Left colon (tissue), 2 donors: Measurements from ENCODE around the gene TLCD3B. TPM values are rescaled to one million over a fixed set of nuclear protein-coding genes. Genes with fewer than 3 reads are reported as not detected.

Source experiments
- ATAC-seq: fragments of 200-7000 bp; cut with Tn5 transposase; one replicate; pipeline ENCODE4 v1.9.1; 2020; ENCODE audit warnings: mild to moderate bottlenecking, moderate library complexity
- DNase-seq, 2 donors: peaks; one replicate each; pipeline ENCODE4 v3.0.0-alpha.2; 2020
- intact Hi-C, 2 donors: fragments of 100-400 bp; cut with DNase I in 1 of 2; cut with micrococcal nuclease in 1 of 2; formaldehyde crosslinking; loops; one replicate each; pipeline versions ENCODE4 v1.11.2 to v1.14.0; 2022; cut with DNase I, micrococcal nuclease
- total RNA-seq, 2 donors: library from RNA; stranded (reverse); fragmentation: NEBNext Ultra II Directional; extraction: Animal tissue kit (Norgen Biotek cat#: 25700); gene quantifications; one replicate each; pipeline ENCODE4 v1.2.1, GENCODE V29; 2021
- donor health status: DM: no; HTN: no; CAD: no.
- donor health status: DM: yes; HTN: yes; CAD: no.

The TLCD3B gene
- total RNA-seq, 2 donors from 2014 or later: 0.31 TPM; not detected in 1

DNA sequence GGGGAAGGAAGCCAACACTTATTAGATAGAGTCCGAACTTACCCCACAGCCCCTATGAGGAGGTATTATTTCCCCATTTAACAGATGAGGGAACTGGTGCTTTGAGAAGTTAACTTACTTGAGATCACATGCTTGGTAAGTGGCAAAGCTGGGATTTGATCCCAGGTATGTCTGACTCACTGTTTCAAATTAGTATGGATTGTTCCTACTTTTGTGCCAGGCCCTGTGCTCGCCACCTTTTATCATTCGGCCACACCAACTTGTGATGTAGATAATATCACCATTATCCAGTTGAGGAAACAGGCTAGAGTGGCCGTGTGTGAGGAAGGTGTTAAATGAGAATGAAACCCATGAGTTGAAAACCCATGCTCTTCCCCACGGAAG is 46.3 kb downstream of the TLCD3B start:
- no peak for DNase-seq
- intact Hi-C loops: no loop called here
- no peak for ATAC-seq

DNA sequence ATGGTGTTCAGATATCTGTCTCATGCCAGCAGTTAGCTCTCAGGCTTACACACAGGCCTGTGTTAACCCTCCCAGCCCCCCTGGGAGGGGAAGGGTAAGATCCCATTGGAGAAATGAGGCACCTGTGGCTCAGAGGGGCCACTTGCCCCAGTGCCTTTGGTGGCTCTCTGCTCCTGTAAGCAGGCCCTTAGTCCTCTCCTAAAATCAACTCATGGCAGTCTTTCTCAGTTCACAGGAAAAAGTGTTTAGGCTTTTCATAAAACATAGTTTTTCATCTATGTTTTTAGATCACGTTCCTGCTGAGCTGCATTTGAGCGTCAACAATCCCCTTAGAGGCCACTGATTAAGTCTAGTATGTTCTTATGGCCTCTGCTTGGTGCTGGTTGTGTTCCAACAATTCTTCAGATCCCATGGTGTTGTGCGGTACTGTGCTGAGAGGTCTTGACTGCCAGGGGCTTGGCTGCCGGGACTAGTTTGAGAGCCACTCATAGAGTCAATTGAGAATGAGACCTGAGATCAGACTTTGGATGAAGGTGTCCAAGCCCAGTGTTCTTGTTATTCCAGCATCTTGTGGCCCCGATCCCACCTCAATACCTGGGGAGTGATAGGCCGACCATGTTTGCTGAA is 46.8 kb downstream of the TLCD3B start:
- ATAC-seq (no peak), DNase-seq (no peak)
- intact Hi-C loops: no loop called here

DNA sequence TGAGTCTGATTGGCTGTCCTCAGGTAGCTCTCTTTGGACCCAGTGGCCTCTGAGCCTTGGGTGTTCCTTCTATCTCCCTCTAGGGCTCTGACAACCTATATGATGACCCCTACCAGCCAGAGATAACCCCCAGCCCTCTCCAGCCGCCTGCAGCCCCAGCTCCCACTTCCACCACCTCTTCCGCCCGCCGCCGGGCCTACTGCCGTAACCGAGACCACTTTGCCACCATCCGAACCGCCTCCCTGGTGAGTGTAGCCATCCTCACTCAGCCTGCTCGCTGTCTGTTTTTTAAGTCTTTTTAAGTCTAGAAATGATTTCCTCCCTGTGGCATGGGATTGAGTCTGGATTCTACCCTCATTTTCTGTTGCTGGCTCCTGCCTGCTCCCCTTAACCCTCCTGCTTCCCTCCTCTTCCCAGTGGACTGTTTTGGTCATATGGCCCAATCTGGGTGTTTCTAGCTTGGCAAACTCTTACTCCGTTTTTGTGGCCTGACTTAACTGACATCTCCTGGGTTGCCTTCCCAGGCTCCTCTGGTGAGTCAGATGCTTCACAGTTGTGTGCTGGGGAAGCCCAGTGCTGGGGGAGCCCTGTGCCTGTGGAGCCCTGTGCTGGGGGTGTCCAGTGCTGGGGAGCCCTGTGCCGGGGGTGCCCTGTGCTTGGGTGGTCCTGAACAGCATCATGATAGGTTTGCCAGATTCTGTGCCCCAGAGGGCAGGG is 47.5 kb downstream of the TLCD3B start:
- no peak for ATAC-seq
- intact Hi-C loops: no loop called here
- no peak for DNase-seq

DNA sequence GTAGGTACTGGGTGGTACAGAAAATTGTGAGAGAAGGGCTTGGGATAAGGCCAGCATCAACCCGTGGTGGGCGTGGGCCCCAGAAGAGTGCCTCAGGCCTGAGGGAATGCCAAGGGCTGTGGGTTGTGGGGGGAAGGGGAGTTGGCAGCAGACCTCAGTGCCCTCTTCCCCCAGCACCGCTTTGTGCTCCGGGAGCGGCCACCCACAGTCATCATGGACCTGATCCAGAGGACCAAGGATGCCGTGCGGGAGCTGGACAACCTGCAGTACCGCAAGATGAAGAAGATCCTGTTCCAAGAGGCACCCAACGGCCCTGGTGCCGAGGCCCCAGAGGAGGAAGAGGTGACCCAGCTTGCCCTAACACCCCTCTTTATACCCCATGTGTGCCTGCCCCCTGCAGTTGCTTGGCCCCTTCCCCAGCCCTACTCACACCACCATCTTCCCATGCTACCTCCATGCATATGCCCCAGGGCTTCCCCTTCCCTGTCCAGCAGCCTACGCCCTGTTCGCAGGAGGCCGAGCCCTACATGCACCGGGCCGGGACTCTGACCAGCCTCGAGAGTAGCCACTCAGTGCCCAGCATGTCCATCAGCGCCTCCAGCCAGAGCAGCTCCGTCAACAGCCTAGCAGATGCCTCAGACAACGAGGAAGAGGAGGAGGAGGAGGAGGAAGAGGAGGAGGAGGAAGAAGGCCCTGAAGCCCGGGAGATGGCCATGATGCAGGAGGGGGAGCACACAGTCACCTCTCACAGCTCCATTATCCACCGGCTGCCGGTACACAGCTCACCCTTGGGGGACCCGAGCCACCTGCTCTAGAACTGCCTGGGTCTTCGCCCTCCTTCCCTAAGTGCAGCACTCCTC is 48.3 kb downstream of the TLCD3B start:
- intact Hi-C loops: no loop called here
- ATAC-seq: no peak
- DNase-seq: no peak

DNA sequence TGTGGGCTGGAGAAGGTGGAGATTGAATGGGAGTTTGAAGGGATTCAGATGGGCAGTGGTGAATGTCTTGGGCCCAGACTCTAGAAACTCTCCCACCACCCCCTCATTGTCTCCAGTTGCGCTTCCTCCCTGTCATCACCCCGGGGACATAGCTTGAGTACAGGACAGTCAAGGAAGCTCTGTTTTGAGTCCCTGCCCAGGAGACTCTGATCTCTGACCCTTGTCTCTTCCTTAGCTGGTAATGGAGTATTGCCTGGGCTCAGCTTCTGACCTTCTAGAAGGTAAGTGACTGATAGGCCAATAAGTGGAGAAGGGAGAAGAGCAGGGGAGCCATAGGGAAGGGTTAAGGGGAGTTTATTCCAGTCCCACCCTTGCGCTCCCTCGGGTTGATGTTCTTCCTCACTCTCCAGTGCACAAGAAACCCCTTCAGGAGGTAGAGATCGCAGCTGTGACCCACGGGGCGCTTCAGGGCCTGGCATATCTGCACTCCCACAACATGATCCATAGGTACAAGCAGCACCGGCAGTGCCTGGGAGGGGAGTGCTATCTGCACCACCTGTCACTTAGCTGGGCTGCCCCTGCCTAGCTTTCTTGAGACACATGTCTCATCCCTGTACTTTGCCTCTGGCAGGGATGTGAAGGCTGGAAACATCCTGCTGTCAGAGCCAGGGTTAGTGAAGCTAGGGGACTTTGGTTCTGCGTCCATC is 52.4 kb downstream of the TLCD3B start:
- DNase-seq (no peak), ATAC-seq (no peak)
- intact Hi-C loops: loop anchor here in 1 of 2 donors (10.0 kb wide), 1 partner anchor 54 kb away; the partner anchor contains the start of gene KCTD13

DNA sequence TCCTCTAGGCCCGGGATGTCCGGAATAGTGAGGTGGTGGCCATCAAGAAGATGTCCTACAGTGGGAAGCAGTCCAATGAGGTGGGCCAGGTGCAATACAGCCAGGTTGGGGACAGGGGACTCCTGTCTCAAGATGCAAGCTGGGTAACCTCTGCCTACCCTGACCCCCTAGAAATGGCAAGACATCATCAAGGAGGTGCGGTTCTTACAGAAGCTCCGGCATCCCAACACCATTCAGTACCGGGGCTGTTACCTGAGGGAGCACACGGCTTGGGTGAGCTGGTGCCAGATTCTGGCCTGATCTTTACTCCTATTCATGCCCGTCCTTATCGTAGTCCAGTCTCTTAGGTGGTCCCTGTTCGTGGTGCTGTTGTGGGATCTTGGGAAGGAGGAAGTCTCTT is 53.0 kb downstream of the TLCD3B start:
- intact Hi-C loops: loop anchor here in 1 of 2 donors (10.0 kb wide), 1 partner anchor 53 kb away; the partner anchor contains the start of gene KCTD13
- ATAC-seq (no peak), DNase-seq (no peak)

DNA sequence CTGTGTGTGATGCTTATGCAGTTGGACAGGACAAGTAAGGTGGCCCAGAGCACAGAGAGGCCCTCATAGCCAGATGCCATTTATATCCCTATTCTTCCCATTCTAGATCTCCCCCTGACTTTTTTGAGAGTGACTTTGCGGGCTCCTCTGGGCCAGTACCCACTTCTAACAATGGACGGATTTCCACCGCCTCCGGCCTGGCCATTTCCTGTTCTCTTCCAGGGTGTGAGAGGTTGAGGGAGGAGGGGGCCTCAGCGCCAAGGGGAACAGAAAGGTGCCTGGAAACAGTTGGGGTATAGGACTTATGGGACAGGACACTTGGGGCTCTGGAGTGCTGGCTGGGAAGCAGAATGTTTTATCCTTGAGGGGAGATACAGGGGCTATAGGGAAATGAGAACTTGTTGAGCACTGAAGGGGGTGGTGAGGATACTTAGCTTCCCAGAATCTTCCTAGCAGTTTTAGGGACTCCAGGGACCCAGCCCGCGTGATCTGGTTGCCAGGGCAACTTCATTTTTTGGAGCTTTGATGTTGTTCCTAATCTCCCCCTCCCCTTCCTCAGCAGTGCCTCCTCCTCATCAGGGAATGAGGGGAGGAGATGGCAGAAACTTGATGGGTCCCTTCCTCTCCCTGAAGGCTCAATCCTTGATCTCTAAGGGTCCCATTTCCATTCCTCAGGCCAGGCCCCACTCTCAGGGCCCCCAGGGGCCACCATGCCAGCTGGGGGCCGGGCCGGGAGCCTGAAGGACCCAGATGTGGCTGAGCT is 53.8 kb downstream of the TLCD3B start:
- no peak for DNase-seq
- intact Hi-C loops: loop anchor here in 1 of 2 donors (10.0 kb wide), 1 partner anchor 52 kb away; the partner anchor contains the start of gene KCTD13
- ATAC-seq: no peak

DNA sequence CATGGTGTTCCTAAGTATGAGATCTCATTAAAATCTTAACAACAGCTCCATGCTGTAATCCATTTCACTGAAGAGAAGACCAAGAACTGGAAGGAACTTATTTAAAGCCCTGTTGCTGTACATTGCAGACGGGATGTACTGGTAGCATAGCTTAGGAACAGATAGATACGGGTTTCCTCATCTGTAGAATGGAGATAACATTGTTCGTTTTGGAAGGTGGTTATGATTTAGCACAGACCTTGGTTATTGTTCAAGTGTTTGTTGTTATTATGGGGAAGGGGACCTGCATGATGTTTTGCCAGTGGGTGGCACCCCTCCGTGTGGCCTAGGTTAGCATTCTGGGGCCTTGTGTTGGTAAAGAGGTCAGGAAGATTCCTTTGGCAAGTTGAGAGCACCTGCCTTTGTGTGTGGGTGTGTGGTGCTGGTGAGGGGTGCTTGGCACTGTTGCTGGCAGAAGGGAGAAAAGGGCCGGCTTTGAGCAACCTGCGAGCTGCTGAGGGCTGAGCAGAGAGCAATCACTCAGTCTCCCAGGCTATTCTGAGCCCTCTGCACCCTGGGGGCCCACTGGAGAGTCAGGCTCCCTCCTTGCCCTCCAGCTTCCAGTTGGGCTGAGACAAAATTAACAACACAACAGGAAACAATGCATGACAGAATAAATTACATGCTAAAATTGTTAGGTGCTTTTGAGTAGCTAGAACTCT is 55.1 kb downstream of the TLCD3B start:
- intact Hi-C loops: loop anchor here in 1 of 2 donors (10.0 kb wide), 1 partner anchor 51 kb away; the partner anchor contains the start of gene KCTD13

DNA sequence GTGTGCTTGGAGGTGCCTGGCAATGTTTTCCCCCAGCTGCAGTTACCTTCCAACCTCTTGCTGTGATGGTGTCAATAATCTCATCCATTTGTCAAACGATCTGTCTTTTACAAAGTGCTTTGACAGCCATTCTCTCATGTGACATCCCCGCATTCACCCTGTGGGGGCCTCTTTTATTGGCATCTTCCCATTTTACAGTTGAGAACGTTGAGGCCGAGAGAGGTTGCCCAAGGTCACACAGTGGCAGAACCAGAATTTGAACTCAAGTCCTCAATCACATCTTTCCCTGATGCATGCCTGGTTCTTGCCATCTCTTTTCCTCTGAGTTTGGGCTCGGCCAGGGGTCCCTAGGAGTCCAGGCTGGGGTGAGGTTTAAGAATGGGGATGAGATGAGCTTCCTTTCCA is 55.9 kb downstream of the TLCD3B start:
- intact Hi-C loops: loop anchor here in 1 of 2 donors (10.0 kb wide), 1 partner anchor 50 kb away; the partner anchor contains the start of gene KCTD13
- ATAC-seq: no peak

More for the DNA sequence above, 55.1 kb downstream of the TLCD3B start:
- ATAC-seq (no peak), DNase-seq (no peak)

More for the DNA sequence above, 55.9 kb downstream of the TLCD3B start:
- DNase-seq: no peak

Other genes with a start within 250 kb of the TLCD3B start
- 10 to 100 TPM; 53.0 to 55.2 TPM for gene KIF22, start 240.5 kb downstream of the TLCD3B start, total RNA-seq
- 100 to 1,000 TPM; 252 to 365 TPM for gene MAZ, start 224.7 kb downstream of the TLCD3B start, total RNA-seq
- 1 to 10 TPM; 1.3 to 2.0 TPM for gene PRRT2, start 219.1 kb downstream of the TLCD3B start, total RNA-seq
- gene PAGR1, start 215.1 kb downstream of the TLCD3B start, total RNA-seq: 10 to 100 TPM; 16.8 to 17.4 TPM
- 100 to 1,000 TPM; 467 to 578 TPM for gene MVP, start 210.8 kb downstream of the TLCD3B start, total RNA-seq
- gene CDIPT, start 168.0 kb downstream of the TLCD3B start, total RNA-seq: 10 to 100 TPM; 62.9 to 85.3 TPM
- gene SEZ6L2, start 131.7 kb downstream of the TLCD3B start, total RNA-seq: 10 to 100 TPM; 11.1 to 13.0 TPM
- gene ASPHD1, start 130.8 kb downstream of the TLCD3B start, total RNA-seq: 1 to 10 TPM; 1.7 to 2.0 TPM
- gene KCTD13, start 105.0 kb downstream of the TLCD3B start, total RNA-seq: 10 to 100 TPM; 22.2 to 35.2 TPM
- gene TMEM219, start 69.2 kb downstream of the TLCD3B start, total RNA-seq: 100 to 1,000 TPM; 187 to 192 TPM
- gene TAOK2, start 57.4 kb downstream of the TLCD3B start, total RNA-seq: 10 to 100 TPM; 44.5 TPM
- gene HIRIP3, start 35.7 kb downstream of the TLCD3B start, total RNA-seq: 10 to 100 TPM in 1 of 2 donors, 1 to 10 TPM in 1; 7.6 to 11.9 TPM
- 10 to 100 TPM; 61.4 to 73.7 TPM for gene INO80E, start 35.0 kb downstream of the TLCD3B start, total RNA-seq
- 1 to 10 TPM; 7.5 to 9.2 TPM for gene DOC2A, start 20.2 kb downstream of the TLCD3B start, total RNA-seq
- not detected for gene C16orf92, start 8.1 kb downstream of the TLCD3B start, total RNA-seq
- 1,000 to 10,000 TPM; 1,798 to 1,835 TPM for gene ALDOA, start 34.5 kb upstream of the TLCD3B start, total RNA-seq
- 100 to 1,000 TPM; 101 to 106 TPM for gene PPP4C, start 44.7 kb upstream of the TLCD3B start, total RNA-seq
- gene TBX6, start 60.7 kb upstream of the TLCD3B start, total RNA-seq: 1 to 10 TPM in 1 of 2 donors, under 1 TPM in 1; 0.92 to 1.1 TPM
- gene YPEL3, start 64.9 kb upstream of the TLCD3B start, total RNA-seq: 10 to 100 TPM; 30.5 to 58.2 TPM
- 10 to 100 TPM; 62.3 to 88.7 TPM for gene GDPD3, start 82.3 kb upstream of the TLCD3B start, total RNA-seq
- gene MAPK3, start 91.9 kb upstream of the TLCD3B start, total RNA-seq: 100 to 1,000 TPM; 354 to 370 TPM
- 10 to 100 TPM in 1 of 2 donors, 1 to 10 TPM in 1; 7.6 to 24.5 TPM for gene CORO1A, start 152.3 kb upstream of the TLCD3B start, total RNA-seq
- 100 to 1,000 TPM; 156 to 192 TPM for gene BOLA2B, start 162.4 kb upstream of the TLCD3B start, total RNA-seq
- 10 to 100 TPM; 84.5 to 86.9 TPM for gene SLX1A, start 162.6 kb upstream of the TLCD3B start, total RNA-seq
- 10 to 100 TPM; 72.3 to 92.6 TPM for gene SULT1A3, start 168.0 kb upstream of the TLCD3B start, total RNA-seq
- gene NPIPB13, start 217.2 kb upstream of the TLCD3B start, total RNA-seq: 10 to 100 TPM in 1 of 2 donors, 1 to 10 TPM in 1; 9.7 to 21.1 TPM